Islet of Langerhans (tissue), 1 donor: ENCODE data around the gene PNMT.
"Not testable (repeated sequence)": the region's sequence is repeated elsewhere in the genome, so short reads cannot be mapped to it uniquely, and the experiment has no call there.

Experiments used
- FAIRE-seq: peaks from one replicate; lab custom pipeline; 2011; peaks lifted over from hg19 to GRCh38; lab: Jason Lieb, UNC

PNMT gene

DNA sequence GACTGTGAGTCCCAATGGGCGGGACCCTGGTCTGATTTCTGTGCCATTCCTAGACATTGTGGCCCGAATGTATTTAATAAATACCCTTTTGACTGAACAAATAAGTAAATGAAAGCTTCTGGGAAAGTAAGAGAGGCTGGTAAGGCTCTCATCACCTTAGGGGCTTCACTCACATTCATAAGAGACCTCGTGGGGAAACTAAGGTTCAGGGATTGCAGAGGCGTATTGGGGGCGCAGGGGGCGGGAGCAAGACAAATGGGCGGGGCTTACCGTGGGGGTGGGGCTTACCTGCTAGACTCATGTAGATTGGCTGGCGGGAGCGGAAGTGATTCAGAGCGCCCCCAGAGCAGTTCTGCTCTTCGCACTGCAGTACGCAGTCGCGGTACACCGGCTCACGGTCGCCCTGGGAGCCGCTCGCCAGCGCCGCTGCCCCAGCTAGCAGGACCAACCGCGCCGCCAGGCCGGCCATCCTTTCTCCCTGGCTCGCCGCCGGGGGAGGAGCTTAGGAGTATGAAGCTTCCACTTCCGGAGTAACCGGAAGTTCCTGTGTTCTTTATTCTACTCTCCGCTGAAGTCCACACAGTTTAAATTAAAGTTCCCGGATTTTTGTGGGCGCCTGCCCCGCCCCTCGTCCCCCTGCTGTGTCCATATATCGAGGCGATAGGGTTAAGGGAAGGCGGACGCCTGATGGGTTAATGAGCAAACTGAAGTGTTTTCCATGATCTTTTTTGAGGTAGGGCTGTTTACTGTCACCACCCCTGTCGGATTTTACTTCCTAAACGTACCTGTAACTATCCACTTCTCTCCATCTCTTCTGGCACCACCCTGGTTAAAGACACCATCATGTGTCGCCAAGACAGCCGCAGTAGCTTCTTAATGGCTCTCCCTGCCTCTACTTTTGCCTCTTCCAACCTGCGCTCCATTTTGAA lies 19.6 kb downstream of the PNMT start, which contains the start of gene PGAP3:
PGAP3 (minus strand) TSS at position 512 of the 929 bp plus-strand sequence; CDS start at position 469, 43 bp downstream.
- FAIRE-seq, result peak; percentile 45

DNA sequence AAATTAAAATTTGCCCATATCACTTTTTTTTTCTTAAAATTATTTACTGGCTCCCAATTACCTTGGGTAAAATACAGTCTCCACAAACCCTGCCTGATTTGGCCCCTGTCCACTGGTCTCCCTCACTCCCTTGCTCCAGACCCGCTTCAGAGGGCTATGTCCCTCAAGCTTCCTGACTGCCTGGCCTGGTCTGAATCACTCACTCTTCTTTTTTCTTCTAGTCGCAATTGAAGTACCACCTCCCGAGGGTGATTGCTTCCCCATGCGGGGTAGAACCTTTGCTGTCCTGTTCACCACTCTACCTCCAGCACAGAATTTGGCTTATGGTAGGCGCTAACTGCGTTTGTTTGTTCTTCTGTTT lies 20.2 kb downstream of the PNMT start:
- FAIRE-seq, result no peak

DNA sequence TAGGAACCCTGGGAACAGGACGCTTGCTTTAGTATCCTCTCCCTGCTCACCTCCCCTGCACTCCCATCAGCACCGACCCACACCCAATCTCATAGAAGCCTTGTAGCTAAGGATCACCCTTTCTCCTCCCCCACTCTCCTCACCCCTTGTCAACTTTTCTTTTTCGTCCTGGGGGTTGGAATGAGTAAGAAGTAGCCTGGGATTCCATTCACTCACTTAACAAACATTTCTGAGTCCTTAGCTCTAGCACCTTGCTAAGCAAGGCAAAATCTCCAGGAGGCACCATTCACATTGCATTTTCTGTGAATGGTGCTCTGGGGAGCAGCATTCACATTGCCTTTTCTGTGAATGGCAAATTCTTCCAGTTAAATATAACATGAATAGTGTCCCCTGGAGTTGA lies 20.7 kb downstream of the PNMT start:
- no peak for FAIRE-seq

DNA sequence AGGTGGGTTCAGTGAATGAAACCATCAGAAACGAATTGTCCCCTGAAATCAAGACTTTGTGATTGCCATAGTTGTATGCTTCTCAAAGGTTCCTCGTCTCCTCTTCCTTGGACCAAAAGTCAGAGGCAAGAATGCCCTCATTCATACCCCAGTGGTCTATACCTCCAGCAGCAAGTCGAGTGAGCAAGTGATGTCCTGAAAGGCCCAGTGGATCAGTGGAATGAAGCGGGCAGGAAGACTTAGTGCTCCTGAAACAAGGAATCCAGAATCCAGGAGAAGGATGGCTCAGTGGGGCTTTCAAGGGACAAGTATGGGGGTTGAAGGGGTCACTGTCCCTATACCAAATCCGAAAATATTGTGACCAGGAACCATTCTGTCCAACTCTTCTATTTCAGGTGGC lies 26.3 kb downstream of the PNMT start:
- FAIRE-seq, result no peak

DNA sequence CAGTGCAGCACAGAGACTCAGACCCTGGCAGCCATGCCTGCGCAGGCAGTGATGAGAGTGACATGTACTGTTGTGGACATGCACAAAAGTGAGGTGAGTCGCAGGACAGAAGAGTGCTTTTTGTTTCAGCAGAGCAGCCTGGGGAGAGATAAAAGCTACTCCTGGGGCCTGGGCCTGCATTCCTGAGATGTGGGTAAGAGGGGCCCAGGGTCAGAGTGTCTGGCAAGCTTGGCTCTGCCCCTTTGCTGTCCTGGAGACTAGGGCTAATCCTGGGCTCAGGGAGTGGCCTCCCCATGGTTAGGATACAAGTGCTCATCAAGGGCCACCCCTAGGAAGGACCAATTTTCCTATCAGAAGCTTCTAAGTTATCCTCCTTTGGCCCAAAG lies 26.8 kb downstream of the PNMT start:
- no peak for FAIRE-seq

DNA sequence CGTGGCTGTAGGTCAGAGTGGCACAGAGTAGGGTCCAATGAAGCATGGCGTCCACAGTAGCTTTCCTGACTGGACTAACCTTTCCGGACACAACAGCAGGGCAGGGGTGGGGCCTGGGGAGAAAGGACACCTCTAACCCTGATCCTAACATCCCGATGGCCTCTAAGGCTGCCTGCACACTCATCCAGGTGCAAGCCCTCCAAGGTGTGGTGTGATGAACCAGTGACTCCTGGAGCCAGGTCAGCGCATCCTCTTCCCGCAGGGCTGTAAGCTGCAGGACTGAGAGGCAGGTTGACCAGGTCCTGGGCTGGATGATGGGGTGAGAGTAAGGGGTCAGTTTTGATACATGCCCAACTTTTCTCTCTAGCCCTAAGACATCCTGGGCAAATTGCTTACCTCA lies 28.5 kb downstream of the PNMT start:
- no peak for FAIRE-seq

DNA sequence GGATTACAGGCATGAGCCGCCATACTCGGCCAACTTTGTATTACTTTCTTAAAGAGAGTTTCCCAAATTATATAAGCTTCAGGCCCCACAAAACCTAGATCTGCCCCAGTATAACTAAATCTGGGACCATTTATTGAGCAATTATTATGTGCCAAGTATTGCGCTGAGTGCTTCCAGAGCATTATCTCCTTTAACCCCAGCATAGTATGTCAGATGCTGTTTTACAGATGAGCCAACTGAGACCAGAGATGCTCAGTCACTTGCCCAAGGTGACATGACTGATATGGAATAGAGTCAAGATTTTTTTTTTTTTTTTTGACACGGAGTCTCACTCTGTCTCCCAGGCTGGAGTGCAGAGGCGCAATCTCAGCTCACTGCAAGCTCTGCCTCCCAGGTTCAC lies 29.7 kb downstream of the PNMT start:
- FAIRE-seq, result no peak

DNA sequence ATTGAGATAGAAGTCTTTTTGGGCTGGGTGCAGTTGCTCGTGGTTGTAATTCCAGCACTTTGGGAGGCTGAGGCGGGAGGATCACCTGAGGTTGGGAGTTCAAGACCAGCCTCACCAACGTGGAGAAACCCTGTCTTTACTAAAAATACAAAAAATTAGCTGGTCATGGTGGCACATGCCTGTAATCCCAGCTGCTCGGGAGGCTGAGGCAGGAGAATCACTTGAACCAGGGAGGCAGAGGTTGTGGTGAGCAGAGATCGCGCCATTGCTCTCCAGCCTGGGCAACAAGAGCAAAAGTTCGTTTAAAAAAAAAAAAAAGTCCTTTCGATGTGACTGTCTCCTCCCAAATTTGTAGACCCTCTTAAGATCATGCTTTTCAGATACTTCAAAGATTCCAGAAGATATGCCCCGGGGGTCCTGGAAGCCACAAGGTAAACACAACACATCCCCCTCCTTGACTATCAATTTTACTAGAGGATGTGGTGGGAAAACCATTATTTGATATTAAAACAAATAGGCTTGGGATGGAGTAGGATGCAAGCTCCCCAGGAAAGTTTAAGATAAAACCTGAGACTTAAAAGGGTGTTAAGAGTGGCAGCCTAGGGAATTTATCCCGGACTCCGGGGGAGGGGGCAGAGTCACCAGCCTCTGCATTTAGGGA lies 31.0 kb downstream of the PNMT start:
- not testable (repeated sequence) for FAIRE-seq

DNA sequence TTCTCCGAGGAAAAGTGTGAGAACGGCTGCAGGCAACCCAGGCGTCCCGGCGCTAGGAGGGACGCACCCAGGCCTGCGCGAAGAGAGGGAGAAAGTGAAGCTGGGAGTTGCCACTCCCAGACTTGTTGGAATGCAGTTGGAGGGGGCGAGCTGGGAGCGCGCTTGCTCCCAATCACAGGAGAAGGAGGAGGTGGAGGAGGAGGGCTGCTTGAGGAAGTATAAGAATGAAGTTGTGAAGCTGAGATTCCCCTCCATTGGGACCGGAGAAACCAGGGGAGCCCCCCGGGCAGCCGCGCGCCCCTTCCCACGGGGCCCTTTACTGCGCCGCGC lies 31.5 kb downstream of the PNMT start, which contains the start of gene ERBB2:
ERBB2 (plus strand) TSS at position 247 of the 330 bp plus-strand sequence. CDS start 175 bp downstream, outside the sequence.
- FAIRE-seq, result no peak

DNA sequence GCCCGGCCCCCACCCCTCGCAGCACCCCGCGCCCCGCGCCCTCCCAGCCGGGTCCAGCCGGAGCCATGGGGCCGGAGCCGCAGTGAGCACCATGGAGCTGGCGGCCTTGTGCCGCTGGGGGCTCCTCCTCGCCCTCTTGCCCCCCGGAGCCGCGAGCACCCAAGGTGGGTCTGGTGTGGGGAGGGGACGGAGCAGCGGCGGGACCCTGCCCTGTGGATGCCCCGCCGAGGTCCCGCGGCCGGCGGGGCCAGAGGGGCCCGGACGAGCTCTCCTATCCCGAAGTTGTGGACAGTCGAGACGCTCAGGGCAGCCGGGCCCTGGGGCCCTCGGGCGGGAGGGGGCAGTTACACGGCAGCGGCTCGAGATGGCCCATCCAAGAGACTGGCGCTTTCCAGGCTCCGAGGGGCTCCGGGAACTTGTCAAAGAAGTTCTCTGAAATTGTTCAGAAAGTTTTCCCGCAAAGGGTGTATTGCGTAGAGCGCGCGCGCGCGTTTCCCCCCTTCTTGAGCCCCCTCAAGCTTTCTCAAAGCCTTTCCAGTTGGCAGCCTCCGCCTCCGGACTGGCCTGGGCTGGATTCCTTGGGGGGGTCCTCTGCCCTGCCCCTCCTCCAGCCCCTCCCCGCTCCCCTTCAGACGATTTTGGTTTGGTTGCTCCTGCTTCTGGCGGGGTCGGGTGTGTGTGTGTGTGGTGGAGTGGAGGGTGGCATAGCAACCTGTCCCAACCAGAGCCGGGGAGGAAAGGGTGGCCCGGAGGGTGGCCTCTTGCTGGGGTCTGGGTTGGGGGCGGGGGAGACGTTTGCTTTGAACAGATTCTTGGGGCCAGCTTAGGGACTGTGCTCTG lies 32.1 kb downstream of the PNMT start:
- FAIRE-seq, result no peak

DNA sequence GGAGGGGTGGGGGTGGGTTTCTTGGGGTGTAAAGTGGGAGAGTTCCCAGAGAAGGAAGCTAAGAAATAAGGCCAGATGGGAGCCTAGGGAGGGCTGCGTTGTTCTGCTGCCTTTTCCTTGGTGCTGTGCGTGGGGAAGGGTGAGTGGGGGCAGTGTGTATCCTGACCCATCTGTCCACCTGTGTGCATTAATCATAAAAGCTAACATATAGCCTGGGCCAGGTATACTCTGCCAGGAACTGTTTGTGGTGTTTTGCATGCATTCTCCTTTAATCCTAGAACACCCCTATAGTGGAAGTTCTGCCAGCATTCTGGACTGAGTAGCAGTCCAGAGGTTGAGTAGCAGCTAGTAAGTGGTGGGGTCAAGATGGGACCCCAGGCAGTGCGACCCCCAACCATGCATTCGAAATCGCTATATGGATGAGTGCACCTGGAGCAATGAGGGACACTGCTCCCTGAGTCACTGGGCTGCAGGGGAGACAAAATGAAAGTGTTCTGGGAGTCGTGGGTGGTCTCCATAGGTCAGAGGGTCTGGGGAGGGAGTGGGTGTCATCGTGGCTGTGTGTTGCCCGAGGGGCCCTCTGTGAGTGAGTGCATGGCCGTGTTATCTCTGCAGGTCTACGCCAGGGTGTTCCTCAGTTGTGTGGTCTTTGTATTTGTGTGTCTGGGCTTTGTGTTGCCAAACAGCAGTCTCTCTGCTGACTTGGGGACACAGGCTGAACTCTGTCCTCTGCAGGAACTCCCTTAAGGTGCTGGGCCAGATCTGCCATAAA lies 32.9 kb downstream of the PNMT start:
- no peak for FAIRE-seq

DNA sequence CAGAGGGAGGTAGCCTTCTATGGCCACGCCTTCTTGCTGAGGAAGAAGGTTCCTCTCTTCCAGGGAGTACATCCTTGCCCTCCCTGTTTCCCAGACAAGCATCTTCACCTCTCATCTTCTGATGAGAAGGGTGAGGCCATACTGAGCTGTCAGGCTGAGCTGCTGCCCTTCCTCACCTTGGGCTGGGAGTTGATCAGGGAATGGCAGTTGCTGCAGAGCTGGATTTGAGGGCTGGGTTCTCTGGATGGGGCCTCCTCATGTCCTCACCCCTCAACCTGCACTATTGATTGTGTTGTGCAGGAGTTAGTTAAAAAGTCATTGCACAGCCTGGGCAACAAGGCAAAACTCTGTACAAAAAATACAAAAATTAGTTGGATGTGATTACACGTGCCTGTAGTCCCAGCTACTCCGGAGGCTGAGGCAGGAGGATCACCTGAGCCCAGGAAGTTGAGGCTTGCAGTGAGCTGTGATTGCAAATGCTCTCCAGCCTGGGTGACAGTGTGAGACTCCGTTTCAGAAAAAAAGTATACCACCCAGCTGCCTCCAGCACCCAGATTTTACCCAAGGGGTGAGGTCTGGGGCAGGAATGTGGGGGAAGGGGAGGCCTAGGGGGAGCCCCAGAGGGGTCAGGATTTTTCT lies 33.6 kb downstream of the PNMT start:
- no peak for FAIRE-seq

DNA sequence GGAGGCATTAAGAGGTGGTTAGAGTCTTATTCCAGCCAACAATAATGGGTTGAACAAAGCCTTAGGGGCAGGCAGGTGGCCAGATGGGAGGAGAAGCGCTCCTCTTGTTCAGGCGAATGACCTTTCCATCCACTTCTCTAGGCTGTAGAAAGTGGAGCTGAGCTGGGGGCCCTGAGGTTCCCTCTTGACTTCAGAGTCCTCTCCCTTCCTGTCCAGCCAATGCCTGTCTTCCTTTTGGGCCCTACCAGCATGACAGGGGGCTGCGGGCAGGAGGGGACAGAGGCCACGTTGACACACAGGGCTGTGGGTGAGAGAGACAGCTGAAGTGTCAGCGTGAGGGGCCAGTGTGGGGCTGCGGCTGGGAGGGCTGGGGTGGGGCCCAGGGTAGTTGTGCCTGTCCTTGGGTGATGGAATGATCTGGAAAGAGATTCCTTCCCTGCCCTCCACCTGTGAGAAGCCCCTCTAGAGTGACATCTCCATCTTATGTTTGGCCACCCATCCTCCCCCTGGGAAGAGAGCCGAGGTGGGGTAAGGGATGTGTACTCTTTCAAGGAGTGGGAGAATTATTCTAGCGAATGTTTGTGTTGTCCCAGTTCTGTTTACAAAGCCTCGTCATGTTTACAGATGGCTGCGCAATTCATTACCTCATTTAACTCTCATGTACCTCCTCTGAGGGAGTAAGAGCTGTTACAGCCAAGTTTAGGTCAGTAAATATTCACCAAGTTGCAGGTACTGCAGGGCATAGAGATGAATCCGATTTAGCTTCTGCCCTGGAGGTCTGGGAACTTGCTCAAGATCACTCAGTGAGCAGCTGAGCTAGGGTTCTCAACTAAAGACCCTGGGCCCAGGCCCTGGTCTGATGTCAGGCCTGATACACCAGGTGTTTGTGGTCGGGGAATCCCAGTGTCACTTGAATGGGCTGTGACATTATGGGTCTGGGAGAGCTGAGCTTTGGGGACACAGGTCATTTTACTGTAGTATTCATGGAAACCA lies 34.9 kb downstream of the PNMT start:
- no peak for FAIRE-seq

DNA sequence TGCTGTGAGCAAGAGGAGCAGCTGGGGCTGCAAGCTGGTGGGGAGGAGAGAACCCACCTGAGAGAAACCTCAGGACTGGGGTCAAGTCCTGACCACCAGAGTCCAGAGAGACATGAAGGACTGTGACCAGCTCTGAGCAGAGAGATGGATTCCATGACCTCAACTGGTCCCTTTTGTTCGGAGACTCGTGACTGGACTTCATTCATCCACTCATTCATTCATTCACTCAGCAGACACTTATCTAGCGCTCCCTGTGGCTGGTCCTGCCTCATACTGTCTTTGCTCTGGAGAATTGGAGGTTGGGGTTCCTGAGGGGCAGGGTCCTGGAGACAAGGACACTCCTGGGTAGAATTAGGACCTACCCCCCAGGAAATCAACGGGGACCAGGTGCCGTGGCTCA lies 35.7 kb downstream of the PNMT start:
- no peak for FAIRE-seq

DNA sequence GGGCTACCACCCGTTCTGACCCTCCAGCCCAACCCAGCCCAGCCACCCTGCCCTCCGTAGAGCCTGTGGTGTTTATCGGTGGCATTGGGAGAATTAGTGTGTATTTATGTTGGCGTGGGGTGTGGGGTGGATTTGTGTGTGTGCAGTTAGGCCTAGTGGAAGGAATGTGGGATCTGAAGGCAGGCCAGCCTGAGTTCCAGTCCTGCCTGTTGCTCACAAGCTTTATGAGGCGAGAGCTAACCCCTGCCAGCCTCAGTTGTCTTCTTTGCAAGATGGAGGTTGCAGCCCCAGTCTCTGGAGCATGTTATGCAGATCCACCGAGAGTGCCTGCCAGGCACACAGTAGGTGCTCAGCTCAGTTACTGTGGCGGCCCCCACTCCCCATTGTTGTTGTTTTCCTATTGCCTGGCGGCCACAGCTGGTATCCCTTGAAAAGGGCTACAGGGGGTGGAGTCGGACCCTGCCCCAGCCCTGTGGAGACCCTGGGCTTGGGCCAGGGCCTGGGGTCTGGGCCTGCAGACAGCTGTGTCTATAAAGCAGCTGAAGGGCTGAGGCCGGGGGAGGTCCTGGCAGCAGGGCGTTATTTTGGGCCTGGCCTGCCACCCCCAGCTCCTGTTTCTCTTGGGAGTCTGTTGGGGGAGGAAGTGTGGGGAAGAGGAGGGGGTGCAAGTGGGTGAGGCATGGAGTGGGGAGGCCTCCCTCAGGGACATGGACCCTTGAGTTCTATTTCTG lies 36.7 kb downstream of the PNMT start:
- no peak for FAIRE-seq

DNA sequence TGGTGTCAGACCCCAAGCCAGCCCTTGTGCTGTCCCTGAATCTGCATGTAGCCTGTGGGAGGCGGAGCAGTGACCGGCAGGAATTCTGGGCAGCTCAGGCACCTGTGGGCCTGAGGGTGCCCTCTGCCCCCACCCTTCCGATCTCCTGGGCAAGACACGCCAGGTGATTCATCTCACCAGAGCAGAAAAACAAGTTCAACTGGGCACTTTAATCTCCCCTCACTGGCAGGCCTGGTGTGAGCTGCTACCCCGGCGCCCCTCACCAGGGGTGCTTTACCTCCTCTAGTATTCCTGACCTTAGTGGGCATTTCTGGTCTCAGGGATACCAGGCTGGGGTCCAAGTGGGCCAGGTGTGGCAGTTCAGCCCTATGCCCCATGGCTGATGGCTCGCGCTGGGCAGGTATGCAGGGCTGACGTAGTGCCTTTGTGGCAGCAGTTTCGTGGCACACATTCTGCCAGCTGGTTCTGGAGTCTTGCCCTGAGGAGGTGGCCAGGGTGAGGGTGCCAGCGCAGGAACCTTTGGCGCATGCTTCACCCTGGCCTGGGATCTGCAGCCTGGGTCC lies 37.6 kb downstream of the PNMT start:
- FAIRE-seq, result no peak

DNA sequence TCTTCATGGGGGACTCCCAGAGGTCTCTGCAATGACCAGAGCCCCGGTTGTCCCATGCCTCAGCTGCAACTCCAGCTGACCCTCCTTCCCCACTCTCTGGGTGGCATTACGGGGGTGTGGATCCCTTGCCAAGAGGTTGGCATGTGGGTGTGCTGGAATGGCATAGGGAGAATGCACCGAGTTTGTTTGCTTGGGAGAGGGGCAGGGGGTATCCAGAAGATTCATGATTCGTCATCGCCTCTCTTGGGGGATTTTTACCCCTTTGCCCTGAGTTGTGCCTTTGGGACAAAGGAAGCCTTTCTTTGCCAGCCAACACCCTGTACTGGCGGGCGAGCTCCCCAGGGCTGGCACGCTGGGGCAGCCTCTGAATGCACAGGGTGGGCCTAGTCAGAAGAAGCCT lies 38.1 kb downstream of the PNMT start:
- FAIRE-seq, result no peak

DNA sequence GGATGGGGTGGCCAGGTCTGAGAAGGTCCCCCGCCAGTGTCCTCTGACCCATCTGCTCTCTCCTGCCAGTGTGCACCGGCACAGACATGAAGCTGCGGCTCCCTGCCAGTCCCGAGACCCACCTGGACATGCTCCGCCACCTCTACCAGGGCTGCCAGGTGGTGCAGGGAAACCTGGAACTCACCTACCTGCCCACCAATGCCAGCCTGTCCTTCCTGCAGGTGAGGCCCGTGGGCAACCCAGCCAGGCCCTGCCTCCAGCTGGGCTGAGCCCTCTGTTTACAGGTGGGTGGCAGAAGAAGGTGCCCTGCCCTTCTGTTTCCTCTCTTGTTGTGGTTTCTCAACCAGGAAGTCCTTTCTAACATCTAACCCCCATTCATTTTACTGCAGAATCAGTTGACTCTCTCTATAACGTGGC lies 38.7 kb downstream of the PNMT start:
- no peak for FAIRE-seq

DNA sequence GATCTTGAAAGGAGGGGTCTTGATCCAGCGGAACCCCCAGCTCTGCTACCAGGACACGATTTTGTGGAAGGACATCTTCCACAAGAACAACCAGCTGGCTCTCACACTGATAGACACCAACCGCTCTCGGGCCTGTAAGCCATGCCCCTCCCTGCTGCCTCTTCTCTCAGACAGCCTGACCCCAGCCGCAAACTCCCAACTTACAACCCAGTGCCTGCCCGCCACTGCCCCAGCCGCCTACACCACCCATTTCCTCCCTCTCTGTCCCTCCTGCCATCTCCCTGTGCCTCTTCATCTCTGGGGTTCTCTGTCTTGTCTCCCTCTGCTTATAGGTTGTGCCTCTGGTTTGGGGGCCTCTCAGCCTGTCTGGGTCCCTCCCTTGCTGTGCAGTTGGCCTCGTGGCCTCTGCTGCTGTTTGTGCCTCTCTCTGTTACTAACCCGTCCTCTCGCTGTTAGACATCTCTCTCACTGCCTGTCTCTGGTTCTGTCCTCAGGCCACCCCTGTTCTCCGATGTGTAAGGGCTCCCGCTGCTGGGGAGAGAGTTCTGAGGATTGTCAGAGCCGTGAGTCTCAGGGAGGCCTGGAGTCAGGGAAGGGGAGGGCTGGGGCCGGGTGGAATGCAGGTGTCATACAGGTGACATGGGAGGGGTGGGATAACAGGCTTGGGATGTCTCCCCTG lies 41.2 kb downstream of the PNMT start:
- no peak for FAIRE-seq
